T-helper 2 cell treated with Interferon-gamma antibody and Interleukin-4, amounts not matched to agents 100 ng/mL and 5 ng/mL, for 36 hours (primary cell): ENCODE results near the gene PDGFB. TPM values are rescaled to one million over a fixed set of nuclear protein-coding genes. Genes with fewer than 3 reads are reported as not detected.

Experiments used
- intact Hi-C: fragments of 100-400 bp; cut with micrococcal nuclease; formaldehyde crosslinking; loops from one replicate; pipeline ENCODE4 v1.15.1; 2023
- total RNA-seq: library from RNA; stranded (reverse); gene quantifications from 2 replicates; pipeline ENCODE4 v1.2.3, GENCODE V29; 2022

PDGFB gene
- total RNA-seq, 1 donor from 2014 or later: 0.30 TPM

GRCh38 chr22:39177456-39177775 lies 67.4 kb downstream of the PDGFB start:
- intact Hi-C loops: loop anchor here (10.0 kb wide), 1 partner anchor 57 kb away; no protein-coding TSS in a partner anchor

- intact Hi-C loops: loop anchor here (10.0 kb wide), 1 partner anchor 58 kb away; no protein-coding TSS in a partner anchor
These were observed 67.9 kb downstream of the PDGFB start for GRCh38 chr22:39176714-39177455.

- intact Hi-C loops: loop anchor here (10.0 kb wide), 1 partner anchor 59 kb away; no protein-coding TSS in a partner anchor
These were observed 68.6 kb downstream of the PDGFB start for GRCh38 chr22:39176143-39176713.

GRCh38 chr22:39175353-39176142 lies 69.2 kb downstream of the PDGFB start:
- intact Hi-C loops: loop anchor here (10.0 kb wide), 1 partner anchor 59 kb away; no protein-coding TSS in a partner anchor

GRCh38 chr22:39174498-39175352 lies 70.1 kb downstream of the PDGFB start:
- intact Hi-C loops: loop anchor here (10.0 kb wide), 1 partner anchor 60 kb away; no protein-coding TSS in a partner anchor

GRCh38 chr22:39173787-39174497 lies 70.8 kb downstream of the PDGFB start:
- intact Hi-C loops: loop anchor here (10.0 kb wide), 1 partner anchor 61 kb away; no protein-coding TSS in a partner anchor

Other genes with a start within 250 kb of the PDGFB start
- gene APOBEC3C, start 230.7 kb downstream of the PDGFB start, total RNA-seq: 97.9 and 101 TPM in 2 replicates
- gene APOBEC3D, start 223.9 kb downstream of the PDGFB start, total RNA-seq: 35.9 and 36.3 TPM in 2 replicates
- 28.3 and 28.7 TPM in 2 replicates for gene APOBEC3F, start 204.1 kb downstream of the PDGFB start, total RNA-seq
- 72.5 and 75.8 TPM in 2 replicates for gene APOBEC3G, start 167.7 kb downstream of the PDGFB start, total RNA-seq
- gene APOBEC3H, start 147.7 kb downstream of the PDGFB start, total RNA-seq: 19.3 and 20.0 TPM in 2 replicates
- 10.1 and 10.5 TPM in 2 replicates for gene CBX7, start 92.3 kb downstream of the PDGFB start, total RNA-seq
- gene RPL3, start 74.6 kb upstream of the PDGFB start, total RNA-seq: 1,736 and 1,740 TPM in 2 replicates
- 0.30 and 0.32 TPM in 2 replicates for gene SYNGR1, start 105.0 kb upstream of the PDGFB start, total RNA-seq
- 30.8 and 33.5 TPM in 2 replicates for gene TAB1, start 154.8 kb upstream of the PDGFB start, total RNA-seq
- gene MGAT3, start 212.0 kb upstream of the PDGFB start, total RNA-seq: 1.5 and 2.1 TPM in 2 replicates